ENCODE results near the gene POLE3.
A peak's percentile ranks its signal among the peaks of the same experiment; 100 is the strongest.
"Not testable (repeated sequence)": the region's sequence is repeated elsewhere in the genome, so short reads cannot be mapped to it uniquely, and the experiment has no call there.

POLE3 gene

GRCh38 chr9:113391917-113392316 lies 18.6 kb downstream of the POLE3 start:
- Histone ChIP-seq H3K9ac (ENCODE audit: low read depth, low read length) (no peak overlapping the region), H3K4me1 (ENCODE audit: insufficient read depth, low read length) (no peaks in the 10 kb centered on the region), H3K36me3 (ENCODE audit: insufficient read depth, low read length) (no peaks in the 10 kb centered on the region; the same call in 1 of the 2 replicates), H3K9me3 (ENCODE audit: control insufficient read depth, insufficient read depth, low read length) (no peaks in the 10 kb centered on the region)

- Histone ChIP-seq H3K36me3 (ENCODE audit: insufficient read depth, low read length) (no peaks in the 10 kb centered on the region; the same call in 1 of the 2 replicates), H3K9me3 (ENCODE audit: control insufficient read depth, insufficient read depth, low read length) (no peaks in the 10 kb centered on the region), H3K4me1 (ENCODE audit: insufficient read depth, low read length) (no peaks in the 10 kb centered on the region), H3K9ac (ENCODE audit: low read depth, low read length) (no peak overlapping the region)
Observed at GRCh38 chr9:113390192-113390960, 20.1 kb downstream of the POLE3 start.

- Histone ChIP-seq H3K9me3 (ENCODE audit: control insufficient read depth, insufficient read depth, low read length) (no peaks in the 10 kb centered on the region), H3K36me3 (ENCODE audit: insufficient read depth, low read length) (no peaks in the 10 kb centered on the region; the same call in 1 of the 2 replicates), H3K4me1 (ENCODE audit: insufficient read depth, low read length) (no peaks in the 10 kb centered on the region), H3K9ac (ENCODE audit: low read depth, low read length) (no peak overlapping the region)
Observed at GRCh38 chr9:113389451-113389850, 21.0 kb downstream of the POLE3 start.

GRCh38 chr9:113388833-113389232 lies 21.6 kb downstream of the POLE3 start:
- no peak overlapping the region for H3K9ac ChIP-seq (ENCODE audit: low read depth, low read length)
- H3K9me3 ChIP-seq (ENCODE audit: control insufficient read depth, insufficient read depth, low read length) = no peaks in the 10 kb centered on the region
- H3K36me3 ChIP-seq (ENCODE audit: insufficient read depth, low read length) = no peaks in the 10 kb centered on the region; the same call in 1 of the 2 replicates
- no peaks in the 10 kb centered on the region for H3K4me1 ChIP-seq (ENCODE audit: insufficient read depth, low read length)

GRCh38 chr9:113387560-113388230 lies 22.8 kb downstream of the POLE3 start:
- H3K9ac ChIP-seq (ENCODE audit: low read depth, low read length) = no peak overlapping the region
- no peaks in the 10 kb centered on the region for H3K9me3 ChIP-seq (ENCODE audit: control insufficient read depth, insufficient read depth, low read length)
- H3K4me1 ChIP-seq (ENCODE audit: insufficient read depth, low read length) = no peaks in the 10 kb centered on the region
- H3K36me3 ChIP-seq (ENCODE audit: insufficient read depth, low read length) = no peaks in the 10 kb centered on the region; the same call in 1 of the 2 replicates

DNA sequence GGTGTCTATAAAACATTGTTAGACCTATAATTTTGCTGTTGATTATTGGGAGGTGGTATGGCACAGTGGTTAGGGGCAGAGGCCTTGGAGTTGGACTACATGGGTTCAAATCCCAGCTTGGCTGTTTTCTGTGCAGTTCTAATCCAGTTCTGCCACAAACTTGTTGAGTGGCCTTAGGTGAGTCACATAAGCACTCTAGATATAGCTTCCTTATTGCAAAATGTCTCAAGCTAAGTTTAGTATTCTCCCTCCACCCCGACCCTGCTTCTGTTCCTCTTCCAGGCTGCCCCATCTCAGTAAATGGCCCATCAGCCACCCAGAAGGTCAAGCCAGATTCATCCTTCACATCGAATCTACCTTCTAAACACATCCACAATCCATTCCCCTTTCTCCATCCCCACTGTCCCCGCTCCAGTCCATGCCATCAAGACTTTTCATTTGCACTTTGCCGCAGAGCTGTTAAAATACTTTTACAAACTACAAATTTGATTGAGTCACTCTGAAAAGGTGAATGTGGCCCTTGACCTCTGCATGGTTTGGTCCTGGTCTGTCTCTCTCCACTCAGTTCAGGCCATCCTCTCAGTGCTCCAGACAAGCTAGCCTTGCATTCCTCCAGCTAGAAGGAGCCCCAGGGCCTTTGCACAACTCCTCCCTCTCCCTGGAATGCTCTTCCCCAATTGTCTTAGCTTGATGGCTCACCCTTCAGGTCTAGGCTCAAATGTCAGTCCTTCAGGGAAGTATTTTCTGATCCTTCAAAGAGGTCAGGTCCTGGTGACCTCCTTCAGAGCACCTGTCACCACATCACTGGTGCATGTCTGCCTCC lies 23.7 kb downstream of the POLE3 start:
- no peaks in the 10 kb centered on the region for H3K9me3 ChIP-seq (ENCODE audit: control insufficient read depth, insufficient read depth, low read length)
- H3K36me3 ChIP-seq (ENCODE audit: insufficient read depth, low read length) = no peaks in the 10 kb centered on the region; the same call in 1 of the 2 replicates
- H3K4me1 ChIP-seq (ENCODE audit: insufficient read depth, low read length) = no peaks in the 10 kb centered on the region
- H3K9ac ChIP-seq (ENCODE audit: low read depth, low read length) = no peak overlapping the region

- H3K4me1 ChIP-seq (ENCODE audit: insufficient read depth, low read length) = no peaks in the 10 kb centered on the region
- H3K36me3 ChIP-seq (ENCODE audit: insufficient read depth, low read length) = no peaks in the 10 kb centered on the region
- no peak overlapping the region for H3K9ac ChIP-seq (ENCODE audit: low read depth, low read length)
- no peaks in the 10 kb centered on the region for H3K9me3 ChIP-seq (ENCODE audit: control insufficient read depth, insufficient read depth, low read length)
Observed at GRCh38 chr9:113381909-113382411, 28.5 kb downstream of the POLE3 start.

GRCh38 chr9:113381441-113381840 lies 29.0 kb downstream of the POLE3 start:
- not testable (repeated sequence) for H3K4me1 ChIP-seq (ENCODE audit: insufficient read depth, low read length)

DNA sequence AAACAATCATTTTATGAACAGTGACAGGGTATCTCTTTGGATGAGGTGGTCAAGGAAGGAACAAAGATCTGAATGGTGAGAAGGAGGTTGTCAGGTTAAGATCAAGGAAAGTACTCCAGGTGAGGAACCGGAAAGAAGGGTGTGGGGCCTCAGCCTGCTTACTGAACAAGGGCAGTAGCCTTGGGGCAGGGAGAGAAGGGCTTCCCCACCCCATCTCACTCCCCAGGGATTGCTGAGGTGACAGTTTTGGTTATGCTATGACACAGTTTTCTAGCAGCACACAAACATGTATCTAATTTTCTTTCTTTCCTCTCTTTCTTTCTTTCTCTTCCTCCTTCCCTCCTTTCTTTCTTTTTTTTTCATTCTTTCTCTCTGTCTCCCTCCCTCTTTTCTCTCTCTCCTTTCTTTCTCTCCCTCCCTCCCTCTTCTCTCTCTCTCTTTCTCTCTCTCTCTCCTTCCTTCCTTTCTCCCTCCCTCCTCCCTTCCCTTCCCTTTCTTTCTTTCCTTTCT lies 29.6 kb downstream of the POLE3 start:
- no peaks in the 10 kb centered on the region for H3K9me3 ChIP-seq (ENCODE audit: control insufficient read depth, insufficient read depth, low read length)
- H3K36me3 ChIP-seq (ENCODE audit: insufficient read depth, low read length) = no peaks in the 10 kb centered on the region
- H3K9ac ChIP-seq (ENCODE audit: low read depth, low read length) = no peak overlapping the region
- H3K4me1 ChIP-seq (ENCODE audit: insufficient read depth, low read length) = no peaks in the 10 kb centered on the region

More at GRCh38 chr9:113381441-113381840, 29.0 kb downstream of the POLE3 start:
- H3K9ac ChIP-seq (ENCODE audit: low read depth, low read length); H3K36me3 ChIP-seq (ENCODE audit: insufficient read depth, low read length); H3K9me3 ChIP-seq (ENCODE audit: control insufficient read depth, insufficient read depth, low read length): not testable (repeated sequence)

GRCh38 chr9:113379829-113380210 lies 30.7 kb downstream of the POLE3 start:
- H3K4me1 ChIP-seq (ENCODE audit: insufficient read depth, low read length); H3K9ac ChIP-seq (ENCODE audit: low read depth, low read length); H3K36me3 ChIP-seq (ENCODE audit: insufficient read depth, low read length); H3K9me3 ChIP-seq (ENCODE audit: control insufficient read depth, insufficient read depth, low read length): not testable (repeated sequence)

- H3K4me1 ChIP-seq (ENCODE audit: insufficient read depth, low read length); H3K36me3 ChIP-seq (ENCODE audit: insufficient read depth, low read length); H3K9ac ChIP-seq (ENCODE audit: low read depth, low read length); H3K9me3 ChIP-seq (ENCODE audit: control insufficient read depth, insufficient read depth, low read length): not testable (repeated sequence)
Observed at GRCh38 chr9:113379094-113379828, 31.2 kb downstream of the POLE3 start.

GRCh38 chr9:113376634-113377567 lies 33.6 kb downstream of the POLE3 start, which contains the start of gene HDHD3:
Gene HDHD3, minus strand, starts transcription at chr9:113376986. Its CDS starts 2,632 bp downstream, at chr9:113374354.
- Histone ChIP-seq H3K36me3 (ENCODE audit: insufficient read depth, low read length) (peaks cover 2% of the 10 kb centered on the region; the same call in 1 of the 2 replicates), H3K9ac (ENCODE audit: low read depth, low read length) (peak within 1 kb of the TSS; percentile 100), H3K9me3 (ENCODE audit: control insufficient read depth, insufficient read depth, low read length) (no peaks in the 10 kb centered on the region), H3K4me1 (ENCODE audit: insufficient read depth, low read length) (no peaks in the 10 kb centered on the region; the same call in 1 of the 2 replicates)
